RWPE2 (cell line): Measurements from ENCODE around the gene HIPK2.

Source experiments
- ATAC-seq: fragments of 200-7000 bp; cut with Tn5 transposase; 3 replicates; pipeline ENCODE4 v1.9.1; 2021; ENCODE audit warnings: low read depth
- DNase-seq: peaks from one replicate; pipeline ENCODE4 v3.0.0-alpha.2; 2020; ENCODE audit warnings: low spot score
- H3K27ac ChIP-seq: fragments of 450-650 bp; 2 replicates; pipeline ENCODE4 v1.5.1; 2017; ENCODE audit warnings: mild to moderate bottlenecking; ENCODE audit not compliant: poor library complexity, severe bottlenecking
- H3K27me3 ChIP-seq: fragments of 250-450 bp; sonication (Bioruptor Pico); 2 replicates; pipeline ENCODE4 v1.5.1; 2021; ENCODE audit warnings: mild to moderate bottlenecking, moderate library complexity; ENCODE audit not compliant: insufficient read depth, poor library complexity, severe bottlenecking
- H3K36me3 ChIP-seq: fragments of 250-450 bp; sonication (Bioruptor Pico); 2 replicates; pipeline ENCODE4 v1.5.1; 2020; ENCODE audit warnings: low read depth, mild to moderate bottlenecking, moderate library complexity
- H3K4me1 ChIP-seq: fragments of 250-450 bp; sonication (Bioruptor Pico); 2 replicates; pipeline ENCODE4 v1.5.1; 2021; ENCODE audit warnings: mild to moderate bottlenecking, moderate library complexity; ENCODE audit not compliant: insufficient read depth, poor library complexity, severe bottlenecking
- H3K4me3 ChIP-seq: fragments of 250-450 bp; sonication (Bioruptor Pico); 2 replicates; pipeline ENCODE4 v1.5.1; 2021; ENCODE audit warnings: mild to moderate bottlenecking, moderate library complexity; ENCODE audit not compliant: severe bottlenecking
- H3K9me3 ChIP-seq: fragments of 250-450 bp; sonication (Bioruptor Pico); 2 replicates; pipeline ENCODE4 v1.5.1; 2021; ENCODE audit warnings: mild to moderate bottlenecking, moderate library complexity; ENCODE audit not compliant: severe bottlenecking
- TF ChIP-seq, protein P1 (sequence below): fragments of 450-650 bp; IDR thresholded peaks from one replicate; pipeline ENCODE4 v1.5.1; 2017; ENCODE audit warnings: mild to moderate bottlenecking, moderate library complexity; ENCODE audit not compliant: poor library complexity, severe bottlenecking

HIPK2 gene

GRCh38 chr7:139655305-139655704 is 122.5 kb downstream of the HIPK2 start:
- TF ChIP-seq, protein P1, sequence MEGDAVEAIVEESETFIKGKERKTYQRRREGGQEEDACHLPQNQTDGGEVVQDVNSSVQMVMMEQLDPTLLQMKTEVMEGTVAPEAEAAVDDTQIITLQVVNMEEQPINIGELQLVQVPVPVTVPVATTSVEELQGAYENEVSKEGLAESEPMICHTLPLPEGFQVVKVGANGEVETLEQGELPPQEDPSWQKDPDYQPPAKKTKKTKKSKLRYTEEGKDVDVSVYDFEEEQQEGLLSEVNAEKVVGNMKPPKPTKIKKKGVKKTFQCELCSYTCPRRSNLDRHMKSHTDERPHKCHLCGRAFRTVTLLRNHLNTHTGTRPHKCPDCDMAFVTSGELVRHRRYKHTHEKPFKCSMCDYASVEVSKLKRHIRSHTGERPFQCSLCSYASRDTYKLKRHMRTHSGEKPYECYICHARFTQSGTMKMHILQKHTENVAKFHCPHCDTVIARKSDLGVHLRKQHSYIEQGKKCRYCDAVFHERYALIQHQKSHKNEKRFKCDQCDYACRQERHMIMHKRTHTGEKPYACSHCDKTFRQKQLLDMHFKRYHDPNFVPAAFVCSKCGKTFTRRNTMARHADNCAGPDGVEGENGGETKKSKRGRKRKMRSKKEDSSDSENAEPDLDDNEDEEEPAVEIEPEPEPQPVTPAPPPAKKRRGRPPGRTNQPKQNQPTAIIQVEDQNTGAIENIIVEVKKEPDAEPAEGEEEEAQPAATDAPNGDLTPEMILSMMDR: no peak
- Histone ChIP-seq H3K4me3 (no peak overlapping the region), H3K27ac (no peak overlapping the region), H3K27me3 (no peaks in the 10 kb centered on the region), H3K9me3 (no peaks in the 10 kb centered on the region), H3K4me1 (peaks cover 7% of the 10 kb centered on the region), H3K36me3 (no peaks in the 10 kb centered on the region)
- no peak for ATAC-seq
- no peak for DNase-seq

- DNase-seq: no peak
- Histone ChIP-seq H3K27me3 (no peaks in the 10 kb centered on the region), H3K4me1 (peaks cover 7% of the 10 kb centered on the region), H3K36me3 (no peaks in the 10 kb centered on the region), H3K27ac (no peak overlapping the region), H3K9me3 (no peaks in the 10 kb centered on the region), H3K4me3 (no peak overlapping the region)
- ATAC-seq: no peak
- TF ChIP-seq, protein P1: no peak
Observed at GRCh38 chr7:139654276-139655181, 123.3 kb downstream of the HIPK2 start.

GRCh38 chr7:139651914-139652313 is 125.9 kb downstream of the HIPK2 start:
- Histone ChIP-seq H3K27me3 (no peaks in the 10 kb centered on the region), H3K9me3 (no peaks in the 10 kb centered on the region), H3K4me3 (no peak overlapping the region), H3K27ac (no peak overlapping the region), H3K36me3 (no peaks in the 10 kb centered on the region), H3K4me1 (peaks cover 7% of the 10 kb centered on the region)
- TF ChIP-seq, protein P1: no peak
- ATAC-seq: no peak
- DNase-seq: no peak

- DNase-seq: no peak
- TF ChIP-seq, protein P1: no peak
- H3K4me1 ChIP-seq: peaks cover 6% of the 10 kb centered on the region
Observed at GRCh38 chr7:139651308-139651707, 126.5 kb downstream of the HIPK2 start.

More at GRCh38 chr7:139651308-139651707, 126.5 kb downstream of the HIPK2 start:
- H3K36me3 ChIP-seq: no peaks in the 10 kb centered on the region
- H3K27me3 ChIP-seq: no peaks in the 10 kb centered on the region
- H3K27ac ChIP-seq: no peak overlapping the region
- no peak overlapping the region for H3K4me3 ChIP-seq
- no peak for ATAC-seq
- no peaks in the 10 kb centered on the region for H3K9me3 ChIP-seq
